Central memory CD4-positive, alpha-beta T cell (primary cell): Measurements from ENCODE around the gene FUZ.

Experiments used
- DNase-seq: peaks from one replicate; pipeline ENCODE4 v3.0.0; 2022

FUZ gene

GRCh38 chr19:49851456-49852259 is 38.6 kb upstream of the FUZ start:
- DNase-seq: peak; percentile 18

- DNase-seq: peak; percentile 84
Measured at GRCh38 chr19:49850487-49851342, 37.6 kb upstream of the FUZ start, which contains the start of gene PTOV1. Gene PTOV1 (plus strand): TSS chr19:49851159.

- no peak for DNase-seq
Measured at GRCh38 chr19:49850221-49850486, 37.1 kb upstream of the FUZ start.

- no peak for DNase-seq
Measured at GRCh38 chr19:49849433-49850220, 36.5 kb upstream of the FUZ start.

- no peak for DNase-seq
Measured at GRCh38 chr19:49848938-49849337, 35.8 kb upstream of the FUZ start.

GRCh38 chr19:49847731-49848696 is 34.9 kb upstream of the FUZ start:
- peak; percentile 23 for DNase-seq

GRCh38 chr19:49846408-49846807 is 33.3 kb upstream of the FUZ start:
- no peak for DNase-seq

- no peak for DNase-seq
Measured at GRCh38 chr19:49845414-49845813, 32.3 kb upstream of the FUZ start.

GRCh38 chr19:49844138-49845095 is 31.3 kb upstream of the FUZ start:
- no peak for DNase-seq

GRCh38 chr19:49843265-49843664 is 30.2 kb upstream of the FUZ start:
- DNase-seq: no peak

- DNase-seq: no peak
Measured at GRCh38 chr19:49840736-49841249, 27.7 kb upstream of the FUZ start.

GRCh38 chr19:49840321-49840720 is 27.2 kb upstream of the FUZ start:
- DNase-seq: no peak

- DNase-seq: no peak
Measured at GRCh38 chr19:49839713-49840112, 26.6 kb upstream of the FUZ start.

GRCh38 chr19:49838885-49839588 is 25.9 kb upstream of the FUZ start:
- no peak for DNase-seq

GRCh38 chr19:49837425-49837824 is 24.3 kb upstream of the FUZ start:
- DNase-seq: no peak

GRCh38 chr19:49837009-49837310 is 23.9 kb upstream of the FUZ start:
- no peak for DNase-seq

- no peak for DNase-seq
Measured at GRCh38 chr19:49836176-49837008, 23.3 kb upstream of the FUZ start.

- no peak for DNase-seq
Measured at GRCh38 chr19:49835562-49835961, 22.5 kb upstream of the FUZ start.

GRCh38 chr19:49833599-49833998 is 20.5 kb upstream of the FUZ start:
- DNase-seq: no peak
